GM10248 (cell line): ENCODE results near the gene PYGO2.
"Not testable (repeated sequence)": the region's sequence is repeated elsewhere in the genome, so short reads cannot be mapped to it uniquely, and the experiment has no call there.

Experiments used
- CTCF ChIA-PET: fragments of 300-600 bp; sonication (Branson Sonifier 250); formaldehyde crosslinking; extraction: SDS; loops from one replicate; lab custom pipeline; 2021; ENCODE audit warnings: antibody characterized with exemption; lab: Yijun Ruan, JAX
- POLR2A ChIA-PET: fragments of 350-650 bp; sonication (Branson Sonifier 250); formaldehyde crosslinking; extraction: SDS; loops from one replicate; lab custom pipeline; 2020; ENCODE audit warnings: antibody characterized with exemption; lab: Yijun Ruan, JAX
- DNase-seq: peaks from one replicate; pipeline ENCODE4 v3.0.0; 2012; ENCODE audit errors: extremely low spot score
- CTCF ChIP-seq: IDR thresholded peaks from 2 replicates; pipeline ENCODE4 v1.5.1; 2012; ENCODE audit warnings: mild to moderate bottlenecking, low read depth; ENCODE audit errors: extremely low read depth, missing control alignments, control extremely low read depth

The PYGO2 gene

GRCh38 chr1:154996966-154997701, 35.6 kb upstream of the PYGO2 start:
- TF ChIP-seq CTCF, result no peak
- DNase-seq, result no peak
- POLR2A ChIA-PET, result no interaction called here
- CTCF ChIA-PET, result interaction anchor here (0.9 to 13.3 kb wide), 12 partner anchors 9 to 94 kb away, joined by 3 to 175 read pairs (median 6); partner anchors contain the start of genes FLAD1 and SHC1

- POLR2A ChIA-PET, result interaction anchor here (0.6 to 0.7 kb wide), 2 partner anchors 22 to 29 kb away, joined by 3 to 9 read pairs; no protein-coding TSS in a partner anchor
- not testable (repeated sequence) for DNase-seq
- CTCF ChIA-PET, result interaction anchor here (0.7 to 13.3 kb wide), 8 partner anchors 7 to 326 kb away, joined by 3 to 175 read pairs (median 5); no protein-coding TSS in a partner anchor
Observed at GRCh38 chr1:154995301-154995983, 33.9 kb upstream of the PYGO2 start.

GRCh38 chr1:154994591-154994990, 33.0 kb upstream of the PYGO2 start:
- POLR2A ChIA-PET, result interaction anchor here (0.6 kb wide), 1 partner anchor 223 kb away, joined by 3 read pairs; no protein-coding TSS in a partner anchor

GRCh38 chr1:154994269-154994587, 32.6 kb upstream of the PYGO2 start:
- POLR2A ChIA-PET, result interaction anchor here (2.3 kb wide), 1 partner anchor 11 kb away, joined by 9 read pairs; the partner anchor contains the start of gene FLAD1
- DNase-seq, result no peak
- TF ChIP-seq CTCF, result no peak
- CTCF ChIA-PET, result interaction anchor here (0.8 to 13.3 kb wide), 7 partner anchors 11 to 493 kb away, joined by 3 to 175 read pairs (median 4); partner anchors contain the start of genes ADAM15, CKS1B and FLAD1

More at GRCh38 chr1:154994591-154994990, 33.0 kb upstream of the PYGO2 start:
- DNase-seq, result no peak
- CTCF ChIA-PET, result interaction anchor here (0.8 to 13.3 kb wide), 6 partner anchors 11 to 494 kb away, joined by 3 to 175 read pairs (median 4); partner anchors contain the start of genes ADAM15, CKS1B and FLAD1
- no peak for TF ChIP-seq CTCF

- ChIA-PET POLR2A (interaction anchor here (2.3 kb wide), 1 partner anchor 10 kb away, joined by 9 read pairs; the partner anchor contains the start of gene FLAD1), CTCF (interaction anchor here (0.8 to 13.3 kb wide), 8 partner anchors 11 to 493 kb away, joined by 3 to 175 read pairs (median 4); partner anchors contain the start of genes ADAM15, CKS1B and FLAD1)
- DNase-seq, result no peak
- TF ChIP-seq CTCF, result no peak
Observed at GRCh38 chr1:154993572-154994268, 32.1 kb upstream of the PYGO2 start, which contains the start of gene LENEP. TSS of gene LENEP (plus strand) at chr1:154993586. CDS start at chr1:154993608, 22 bp downstream.

GRCh38 chr1:154992721-154993571, 31.4 kb upstream of the PYGO2 start:
- ChIA-PET CTCF (interaction anchor here (1.5 to 13.3 kb wide), 3 partner anchors 10 to 24 kb away, joined by 4 to 175 read pairs (median 13); partner anchors contain the start of gene FLAD1), POLR2A (interaction anchor here (2.3 kb wide), 1 partner anchor 9 kb away, joined by 9 read pairs; the partner anchor contains the start of gene FLAD1)
- no peak for TF ChIP-seq CTCF
- no peak for DNase-seq
